GM12874 (cell line): Measurements from ENCODE around the gene MED29.

Experiments
- TF ChIP-seq, protein P1 (sequence below): IDR thresholded peaks from 2 replicates; pipeline ENCODE4 v1.5.1; 2011; ENCODE audit warnings: low read depth, mild to moderate bottlenecking, control low read depth, low read length, moderate library complexity; ENCODE audit not compliant: insufficient read depth

The MED29 gene

DNA sequence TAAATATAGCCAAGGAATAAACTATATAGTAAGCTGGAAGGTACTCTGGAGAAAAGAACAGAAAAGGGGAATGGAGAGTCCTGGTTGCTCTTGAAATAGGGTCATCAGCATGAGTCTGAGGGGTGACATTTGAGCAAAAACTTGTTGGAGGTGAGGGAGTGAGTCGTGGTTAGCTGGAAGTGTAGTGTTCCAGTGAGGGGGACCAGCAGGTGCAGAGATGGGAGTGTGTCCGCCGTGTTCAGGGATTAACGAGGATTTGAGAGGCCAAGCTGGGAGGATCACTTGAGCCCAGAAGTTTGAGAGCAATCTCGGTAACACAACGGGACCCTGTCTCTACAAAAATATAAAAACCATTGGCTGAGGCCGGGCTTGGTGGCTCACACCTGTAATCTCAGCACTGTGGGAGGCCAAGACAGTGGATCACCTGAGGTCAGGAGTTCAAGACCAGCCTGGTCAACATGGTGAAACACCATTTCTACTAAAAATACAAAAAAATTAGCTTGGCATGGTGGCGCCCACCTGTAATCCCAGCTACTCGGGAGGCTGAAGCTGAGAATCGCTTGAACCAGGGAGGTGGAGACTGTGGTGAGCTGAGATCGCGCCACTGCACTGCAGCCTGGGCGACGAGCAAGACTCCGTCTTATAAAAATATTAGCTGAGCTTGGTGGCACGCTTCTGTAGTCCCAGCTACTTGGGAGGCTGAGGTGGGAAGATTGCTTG, 55.3 kb downstream of the MED29 start:
- TF ChIP-seq, protein P1, sequence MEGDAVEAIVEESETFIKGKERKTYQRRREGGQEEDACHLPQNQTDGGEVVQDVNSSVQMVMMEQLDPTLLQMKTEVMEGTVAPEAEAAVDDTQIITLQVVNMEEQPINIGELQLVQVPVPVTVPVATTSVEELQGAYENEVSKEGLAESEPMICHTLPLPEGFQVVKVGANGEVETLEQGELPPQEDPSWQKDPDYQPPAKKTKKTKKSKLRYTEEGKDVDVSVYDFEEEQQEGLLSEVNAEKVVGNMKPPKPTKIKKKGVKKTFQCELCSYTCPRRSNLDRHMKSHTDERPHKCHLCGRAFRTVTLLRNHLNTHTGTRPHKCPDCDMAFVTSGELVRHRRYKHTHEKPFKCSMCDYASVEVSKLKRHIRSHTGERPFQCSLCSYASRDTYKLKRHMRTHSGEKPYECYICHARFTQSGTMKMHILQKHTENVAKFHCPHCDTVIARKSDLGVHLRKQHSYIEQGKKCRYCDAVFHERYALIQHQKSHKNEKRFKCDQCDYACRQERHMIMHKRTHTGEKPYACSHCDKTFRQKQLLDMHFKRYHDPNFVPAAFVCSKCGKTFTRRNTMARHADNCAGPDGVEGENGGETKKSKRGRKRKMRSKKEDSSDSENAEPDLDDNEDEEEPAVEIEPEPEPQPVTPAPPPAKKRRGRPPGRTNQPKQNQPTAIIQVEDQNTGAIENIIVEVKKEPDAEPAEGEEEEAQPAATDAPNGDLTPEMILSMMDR = no peak

DNA sequence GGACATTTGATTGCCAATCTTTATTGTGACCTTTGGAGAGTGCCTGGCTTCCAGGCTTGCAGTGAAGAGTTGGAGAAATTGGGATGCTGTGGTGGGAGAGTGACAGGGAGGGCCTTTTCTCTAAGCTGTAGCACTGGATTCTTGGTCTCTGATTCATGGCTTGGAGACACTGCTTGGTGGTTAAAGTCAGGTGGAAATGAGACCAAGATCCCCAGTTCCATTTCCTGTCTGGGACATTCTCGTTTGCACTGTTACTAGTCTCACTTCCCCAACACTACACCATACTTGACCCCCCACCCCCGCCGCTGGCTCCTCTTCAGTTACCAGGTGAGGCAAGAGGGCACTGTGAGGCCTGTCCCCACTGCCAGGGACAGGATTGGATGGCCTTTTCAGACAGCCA, 57.1 kb downstream of the MED29 start:
- TF ChIP-seq, protein P1 = no peak

DNA sequence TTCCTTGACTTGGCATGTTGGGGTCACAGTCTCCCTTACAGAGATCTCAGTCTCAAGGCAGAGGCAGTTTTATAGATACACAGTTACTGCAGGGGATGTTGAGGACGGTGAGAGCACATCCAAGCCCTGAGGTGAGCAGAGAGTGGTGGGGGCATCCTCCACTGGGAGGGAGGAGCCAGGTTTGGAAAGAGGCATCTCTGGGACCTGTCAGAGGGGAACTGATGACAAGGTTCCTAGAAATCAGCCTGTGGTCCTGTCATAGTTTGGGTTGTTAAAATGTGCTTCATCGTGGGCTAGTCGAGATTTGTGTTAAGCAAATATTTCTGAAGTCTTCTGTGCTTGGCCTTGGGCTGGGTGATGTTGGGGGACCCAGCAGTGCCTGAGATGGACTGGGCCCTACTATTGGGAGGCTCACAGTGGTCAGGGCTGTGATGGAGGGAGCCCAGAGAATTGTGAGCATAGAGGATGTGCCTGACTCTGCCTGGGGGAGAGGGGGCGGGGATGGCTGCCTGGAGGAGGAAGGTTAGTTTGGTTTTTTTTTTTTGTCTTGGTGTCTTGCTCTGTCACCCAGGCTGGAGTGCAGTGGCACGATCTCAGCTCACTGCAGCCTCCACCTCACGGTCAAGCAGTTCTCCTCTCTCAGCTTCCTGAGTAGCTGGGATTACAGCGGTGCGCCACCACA, 58.1 kb downstream of the MED29 start:
- TF ChIP-seq, protein P1 = no peak
